Vagina (tissue), 2 donors: ENCODE results near the gene SRPK1. TPM values are rescaled to one million over a fixed set of nuclear protein-coding genes. Genes with fewer than 3 reads are reported as not detected.

Experiments
- DNase-seq, 2 donors: peaks; one replicate each; pipeline ENCODE4 v3.0.0-alpha.2; 2017; ENCODE audit errors: extremely low spot score in 2 of 2
- H3K27ac ChIP-seq: fragments of 200-600 bp; sonication (generic); one replicate; pipeline ENCODE4 v1.5.1; 2019
- H3K27me3 ChIP-seq: fragments of 200-600 bp; sonication (generic); one replicate; pipeline ENCODE4 v1.5.1; 2019
- H3K36me3 ChIP-seq, 2 donors: fragments of 200-600 bp; sonication (generic); one replicate each; pipeline ENCODE4 v1.5.1; 2017 to 2019
- H3K4me1 ChIP-seq: fragments of 200-600 bp; sonication (generic); one replicate; pipeline ENCODE4 v1.5.1; 2019
- H3K4me3 ChIP-seq, 2 donors: fragments of 200-600 bp; sonication (generic); 1 replicate in 1 of 2; 2 replicates in 1 of 2; pipeline ENCODE4 v1.5.1; 2016 to 2019
- H3K9me3 ChIP-seq: fragments of 200-600 bp; sonication (generic); one replicate; pipeline ENCODE4 v1.5.1; 2019
- CTCF ChIP-seq, 3 experiments: fragments of 450-650 bp in 2 of 3; fragments of 200-600 bp in 1 of 3; sonication (generic) in 1 of 3; IDR thresholded peaks; one replicate each; pipeline ENCODE4 v1.5.1; 2017 to 2019; ENCODE audit warnings: antibody characterized with exemption in 3 of 3, mild to moderate bottlenecking in 2 of 3, moderate library complexity in 2 of 3
- POLR2A ChIP-seq, 2 donors: fragments of 450-650 bp; IDR thresholded peaks; one replicate each; pipeline ENCODE4 v1.6.1; 2017; ENCODE audit warnings: antibody characterized with exemption in 2 of 2, mild to moderate bottlenecking in 2 of 2, moderate library complexity in 2 of 2
- POLR2AphosphoS5 ChIP-seq, 2 donors: sonication (generic); formaldehyde crosslinking; IDR thresholded peaks; one replicate each; pipeline ENCODE4 v1.9.0; 2017; ENCODE audit warnings: antibody characterized with exemption in 2 of 2, mild to moderate bottlenecking in 2 of 2, low read depth in 1 of 2; ENCODE audit not compliant: insufficient read depth in 1 of 2
- intact Hi-C: fragments of 100-400 bp; cut with DNase I; formaldehyde crosslinking; loops from one replicate; pipeline ENCODE4 v1.15.1; 2023
- total RNA-seq: library from RNA; depleted of rRNA; stranded (reverse); fragments of >200 nt; gene quantifications from one replicate; pipeline ENCODE4 v1.2.3, GENCODE V29; 2016

The SRPK1 gene
- total RNA-seq, 1 donor from 2014 or later, result 59.2 TPM

GRCh38 chr6:35859367-35859766 lies 61.5 kb downstream of the SRPK1 start:
- no peaks in the 10 kb centered on the region for H3K4me1 ChIP-seq
- no peaks in the 10 kb centered on the region for H3K9me3 ChIP-seq
- intact Hi-C loops, result no loop called here
- H3K36me3 ChIP-seq, result peaks cover 0 to 20% of the 10 kb centered on the region in 2 donors
- H3K27me3 ChIP-seq, result no peaks in the 10 kb centered on the region
- H3K27ac ChIP-seq, result no peak overlapping the region
- H3K4me3 ChIP-seq, result no peak overlapping the region
- no peak for DNase-seq
- no peak for TF ChIP-seq POLR2A (IDR thresholded peaks at IDR 0.05)
- no peak for TF ChIP-seq CTCF (IDR thresholded peaks at IDR 0.05)
- TF ChIP-seq POLR2AphosphoS5 (IDR thresholded peaks at IDR 0.05; ENCODE audit: insufficient read depth in 1 of 2, low read depth in 1 of 2), result no peak

GRCh38 chr6:35857853-35858252 lies 63.0 kb downstream of the SRPK1 start:
- no peaks in the 10 kb centered on the region for H3K4me1 ChIP-seq
- no peaks in the 10 kb centered on the region for H3K9me3 ChIP-seq
- H3K27me3 ChIP-seq, result no peaks in the 10 kb centered on the region
- H3K4me3 ChIP-seq, result no peak overlapping the region
- no peak overlapping the region for H3K27ac ChIP-seq
- intact Hi-C loops, result no loop called here
- H3K36me3 ChIP-seq, result peaks cover 0 to 26% of the 10 kb centered on the region in 2 donors
- TF ChIP-seq CTCF (IDR thresholded peaks at IDR 0.05), result no peak
- TF ChIP-seq POLR2AphosphoS5 (IDR thresholded peaks at IDR 0.05; ENCODE audit: insufficient read depth in 1 of 2, low read depth in 1 of 2), result no peak
- TF ChIP-seq POLR2A (IDR thresholded peaks at IDR 0.05), result no peak
- no peak for DNase-seq

- Histone ChIP-seq H3K27me3 (no peaks in the 10 kb centered on the region), H3K27ac (no peak overlapping the region), H3K9me3 (no peaks in the 10 kb centered on the region), H3K36me3 (peaks cover 0 to 33% of the 10 kb centered on the region in 2 donors), H3K4me3 (no peak overlapping the region), H3K4me1 (no peaks in the 10 kb centered on the region)
- TF ChIP-seq CTCF (IDR thresholded peaks at IDR 0.05), result no peak
- no peak for TF ChIP-seq POLR2AphosphoS5 (IDR thresholded peaks at IDR 0.05; ENCODE audit: insufficient read depth in 1 of 2, low read depth in 1 of 2)
- no peak for TF ChIP-seq POLR2A (IDR thresholded peaks at IDR 0.05)
- DNase-seq, result no peak
- intact Hi-C loops, result no loop called here
Observed at GRCh38 chr6:35856250-35856649, 64.6 kb downstream of the SRPK1 start.

GRCh38 chr6:35852994-35853393 lies 67.9 kb downstream of the SRPK1 start:
- Histone ChIP-seq H3K27ac (no peak overlapping the region), H3K36me3 (peaks cover 0 to 32% of the 10 kb centered on the region in 2 donors), H3K4me3 (no peak overlapping the region), H3K9me3 (peaks cover 6% of the 10 kb centered on the region), H3K4me1 (no peaks in the 10 kb centered on the region), H3K27me3 (no peaks in the 10 kb centered on the region)
- DNase-seq, result no peak
- TF ChIP-seq CTCF (IDR thresholded peaks at IDR 0.05), result no peak
- TF ChIP-seq POLR2AphosphoS5 (IDR thresholded peaks at IDR 0.05; ENCODE audit: insufficient read depth in 1 of 2, low read depth in 1 of 2), result no peak
- no peak for TF ChIP-seq POLR2A (IDR thresholded peaks at IDR 0.05)
- intact Hi-C loops, result no loop called here

GRCh38 chr6:35850208-35850607 lies 70.7 kb downstream of the SRPK1 start:
- Histone ChIP-seq H3K4me3 (no peak overlapping the region), H3K4me1 (no peaks in the 10 kb centered on the region), H3K9me3 (peaks cover 6% of the 10 kb centered on the region), H3K27ac (no peak overlapping the region), H3K36me3 (peaks cover 0 to 20% of the 10 kb centered on the region in 2 donors), H3K27me3 (no peaks in the 10 kb centered on the region)
- TF ChIP-seq POLR2A (IDR thresholded peaks at IDR 0.05), result no peak
- intact Hi-C loops, result no loop called here
- no peak for DNase-seq
